A549 treated with ZK216348 at 1 μM for 4 hours (cell line): ENCODE results near the gene RHEX. TPM values are rescaled to one million over a fixed set of nuclear protein-coding genes. Genes with fewer than 3 reads are reported as not detected.

Experiments
- total RNA-seq: library from RNA; stranded (reverse); fragments of 200-300 nt; extraction: Qiagen RNA extraction; gene quantifications from 5 replicates; pipeline ENCODE4 v1.2.3, GENCODE V29; 2022; ENCODE audit warnings: low read depth

The RHEX gene
- not detected in 5 replicates for total RNA-seq

GRCh38 chr1:206052919-206053610 lies at the start of gene RHEX:
Gene RHEX (plus strand): TSS chr1:206053173. CDS start chr1:206097829, 44,656 bp downstream.

GRCh38 chr1:206023695-206024094 lies 29.3 kb upstream of the RHEX start, which contains the start of gene CTSE:
Gene CTSE (minus strand): TSS chr1:206023895. CDS start chr1:206023791, 104 bp downstream.

GRCh38 chr1:206117151-206117948 lies 64.4 kb downstream of the RHEX start, which contains the start of gene AVPR1B:
Gene AVPR1B (minus strand): TSS chr1:206117388. CDS start chr1:206116890, 498 bp downstream.

Other genes starting within 250 kb of the RHEX start
- 20.5 to 23.8 TPM (median 23.2 TPM) in 5 replicates for gene SLC41A1, start 240.0 kb upstream of the RHEX start, total RNA-seq
- not detected in 5 replicates for gene PM20D1, start 203.0 kb upstream of the RHEX start, total RNA-seq
- 0.08 to 0.34 TPM (median 0.09 TPM) in 5 replicates for gene SLC26A9, start 109.7 kb upstream of the RHEX start, total RNA-seq
- gene RAB7B, start 49.8 kb upstream of the RHEX start, total RNA-seq = 1.0 to 1.8 TPM (median 1.3 TPM) in 5 replicates
- not detected in 5 replicates for gene CTSE, start 29.3 kb upstream of the RHEX start, total RNA-seq
- not detected in 5 replicates for gene AVPR1B, start 64.2 kb downstream of the RHEX start, total RNA-seq
- gene FAM72A, start 149.7 kb downstream of the RHEX start, total RNA-seq = 8.9 to 12.0 TPM (median 10.7 TPM) in 5 replicates
- gene SRGAP2, start 150.4 kb downstream of the RHEX start, total RNA-seq = 17.7 to 33.9 TPM (median 27.0 TPM) in 5 replicates